CD4-positive, alpha-beta memory T cell (primary cell): ENCODE data around the gene XG. TPM values are rescaled to one million over a fixed set of nuclear protein-coding genes. Genes with fewer than 3 reads are reported as not detected.
A peak's percentile ranks its signal among the peaks of the same experiment; 100 is the strongest.
"Not testable (repeated sequence)": the region's sequence is repeated elsewhere in the genome, so short reads cannot be mapped to it uniquely, and the experiment has no call there.

Experiments used
- CTCF ChIA-PET: fragments of 350-600 bp; sonication (Branson Sonifier 250); formaldehyde crosslinking; loops from one replicate; lab custom pipeline; 2021; ENCODE audit warnings: inconsistent platforms; ENCODE audit not compliant: partially characterized antibody; lab: Charles Lee
- POLR2A ChIA-PET: fragments of 350-600 bp; sonication (Branson Sonifier 250); formaldehyde crosslinking; loops from one replicate; lab custom pipeline; 2021; ENCODE audit not compliant: partially characterized antibody; lab: Charles Lee
- DNase-seq, 5 donors: peaks; one replicate each; pipeline versions ENCODE4 v3.0.0 to v3.0.0-alpha.2; 2020 to 2022; ENCODE audit warnings: mixed read lengths in 1 of 5
- H3K27ac ChIP-seq: one replicate; pipeline ENCODE4 v1.7.0; 2013; ENCODE audit warnings: low read depth, low read length
- H3K27me3 ChIP-seq: 2 replicates; pipeline ENCODE4 v1.7.0; 2013; ENCODE audit warnings: mild to moderate bottlenecking, low read length, moderate library complexity; ENCODE audit not compliant: insufficient read depth
- H3K36me3 ChIP-seq: 2 replicates; pipeline ENCODE4 v1.7.0; 2013; ENCODE audit warnings: mild to moderate bottlenecking, low read length, moderate library complexity; ENCODE audit not compliant: insufficient read depth
- H3K4me1 ChIP-seq: 2 replicates; pipeline ENCODE4 v1.7.0; 2013; ENCODE audit warnings: mild to moderate bottlenecking, low read length, moderate library complexity; ENCODE audit not compliant: insufficient read depth
- H3K4me3 ChIP-seq, 2 donors: one replicate each; pipeline ENCODE4 v1.7.0; 2013; ENCODE audit warnings: low read length in 2 of 2, mild to moderate bottlenecking in 1 of 2
- H3K9me3 ChIP-seq, 2 donors: one replicate each; pipeline ENCODE4 v1.7.0; 2013; ENCODE audit warnings: low read length in 2 of 2, control low read depth in 1 of 2; ENCODE audit not compliant: control insufficient read depth in 1 of 2
- H3K27ac Mint-ChIP-seq, 7 donors: one replicate each; pipeline ENCODE4 v1.8.0; 2020 to 2021; ENCODE audit warnings: mixed read lengths in 7 of 7, mild to moderate bottlenecking in 6 of 7, inconsistent platforms in 3 of 7, moderate library complexity in 3 of 7
- H3K27me3 Mint-ChIP-seq, 2 donors: one replicate each; pipeline ENCODE4 v1.8.0; 2020 to 2021; ENCODE audit warnings: mixed read lengths in 2 of 2
- H3K36me3 Mint-ChIP-seq, 2 donors: one replicate each; pipeline ENCODE4 v1.8.0; 2020 to 2021; ENCODE audit warnings: mixed read lengths in 2 of 2, inconsistent platforms in 1 of 2, mild to moderate bottlenecking in 1 of 2
- H3K4me1 Mint-ChIP-seq, 4 donors: one replicate each; pipeline ENCODE4 v1.8.0; 2020 to 2021; ENCODE audit warnings: mixed read lengths in 4 of 4, mild to moderate bottlenecking in 1 of 4
- H3K4me3 Mint-ChIP-seq, 8 donors: one replicate each; pipeline ENCODE4 v1.8.0; 2020 to 2021; ENCODE audit warnings: mixed read lengths in 8 of 8, mild to moderate bottlenecking in 7 of 8, moderate library complexity in 6 of 8, inconsistent platforms in 3 of 8
- H3K9me3 Mint-ChIP-seq, 8 donors: one replicate each; pipeline ENCODE4 v1.8.0; 2020 to 2021; ENCODE audit warnings: mixed read lengths in 8 of 8, mild to moderate bottlenecking in 5 of 8, inconsistent platforms in 3 of 8, moderate library complexity in 1 of 8
- intact Hi-C: fragments of 100-400 bp; cut with micrococcal nuclease; formaldehyde crosslinking; loops from one replicate; pipeline ENCODE4 v1.15.1; 2023
- polyA plus RNA-seq, 2 donors: library from polyadenylated mRNA; unstranded; fragments of 300-500 nt; fragmentation: Illumina TruSeq; gene quantifications; one replicate each; pipeline ENCODE4 v1.2.3, GENCODE V29; 2021
- total RNA-seq, 2 experiments: library from RNA; stranded (reverse); gene quantifications; one replicate each; pipeline ENCODE4 v1.2.3, GENCODE V29; 2021

Gene XG
- total and polyA plus RNA-seq, 4 experiments from 2014 or later = 0.32 TPM; not detected in 3

DNA sequence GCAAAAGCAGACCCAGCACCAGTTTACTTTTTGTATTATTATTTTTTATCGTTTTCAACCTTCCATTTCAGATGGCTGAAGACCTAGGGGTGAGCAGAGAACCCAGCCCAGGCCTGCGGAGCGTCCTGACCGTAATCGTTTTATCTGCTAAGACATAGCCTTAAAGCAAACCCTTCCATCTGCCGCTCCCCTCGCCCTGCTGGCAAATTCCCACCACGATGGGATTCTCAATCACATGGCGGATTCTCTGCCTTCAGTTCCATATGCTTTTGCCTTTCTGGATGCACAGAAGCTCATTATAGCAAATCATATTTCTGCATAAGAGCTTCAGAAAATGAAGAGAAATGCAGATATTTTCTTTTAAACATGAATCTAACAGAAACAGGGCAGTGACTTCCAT, 18.6 kb upstream of the XG start:
- Histone ChIP-seq H3K27ac (no peak overlapping the region), H3K27me3 (no peaks in the 10 kb centered on the region), H3K4me1 (no peaks in the 10 kb centered on the region), H3K4me3 (no peak overlapping the region), H3K36me3 (peaks cover 42% of the 10 kb centered on the region), H3K9me3 (no peaks in the 10 kb centered on the region)
- Mint-ChIP-seq H3K27ac (peak overlapping the region in 3 of 7 donors; percentile 15 to 83 (median 62)), H3K4me3 (no peak overlapping the region), H3K4me1 (peaks cover 0 to 8% (median 8%) of the 10 kb centered on the region in 4 donors), H3K36me3 (peaks cover 50 to 67% of the 10 kb centered on the region in 2 donors), H3K9me3 (peaks cover 0 to 4% (median 0%) of the 10 kb centered on the region in 8 donors), H3K27me3 (no peaks in the 10 kb centered on the region)
- intact Hi-C loops = no loop called here
- ChIA-PET POLR2A (no interaction called here), CTCF (no interaction called here)
- no peak for DNase-seq

DNA sequence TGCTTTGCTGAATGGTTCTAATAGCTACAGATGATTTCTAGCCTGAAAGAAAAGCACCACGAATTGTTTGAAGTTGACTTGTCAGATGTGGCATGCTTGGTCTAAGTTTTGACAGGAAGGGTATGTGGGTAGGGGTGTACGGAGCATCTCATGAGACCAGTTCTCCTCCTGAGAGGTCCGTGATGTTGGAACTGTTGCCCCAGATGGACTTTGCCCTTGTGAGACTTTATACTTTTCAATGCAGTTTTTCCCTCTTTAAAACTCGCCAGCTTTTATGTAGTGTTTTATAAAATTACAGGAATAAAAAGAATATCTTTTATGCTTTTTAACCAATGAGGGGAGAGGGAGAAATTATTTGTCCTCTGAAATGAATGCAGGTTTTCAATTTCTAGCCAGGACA, 16.6 kb upstream of the XG start:
- H3K27ac ChIP-seq = no peak overlapping the region
- H3K36me3 Mint-ChIP-seq = peaks cover 43 to 61% of the 10 kb centered on the region in 2 donors

DNA sequence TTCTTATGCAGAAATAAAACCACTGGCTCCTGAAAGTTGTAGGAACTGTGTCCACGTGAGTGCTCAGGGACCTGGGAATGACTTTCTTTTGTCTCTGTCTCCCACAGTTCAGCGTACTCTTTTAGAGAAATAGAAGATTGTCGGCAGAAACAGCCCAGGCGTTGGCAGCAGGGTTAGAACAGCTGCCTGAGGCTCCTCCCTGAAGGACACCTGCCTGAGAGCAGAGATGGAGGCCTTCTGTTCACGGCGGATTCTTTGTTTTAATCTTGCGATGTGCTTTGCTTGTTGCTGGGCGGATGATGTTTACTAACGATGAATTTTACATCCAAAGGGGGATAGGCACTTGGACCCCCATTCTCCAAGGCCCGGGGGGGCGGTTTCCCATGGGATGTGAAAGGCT, 11.2 kb upstream of the XG start:
- no peaks in the 10 kb centered on the region for H3K27me3 ChIP-seq
- H3K4me1 ChIP-seq = no peaks in the 10 kb centered on the region
- H3K36me3 Mint-ChIP-seq = peaks cover 45 to 52% of the 10 kb centered on the region in 2 donors
- no peak for DNase-seq
- H3K27ac ChIP-seq = no peak overlapping the region
- no peak overlapping the region for H3K4me3 Mint-ChIP-seq
- peak overlapping the region in 1 of 7 donors; percentile 7 for H3K27ac Mint-ChIP-seq
- no peaks in the 10 kb centered on the region for H3K27me3 Mint-ChIP-seq
- CTCF ChIA-PET = no interaction called here
- POLR2A ChIA-PET = no interaction called here
- H3K9me3 Mint-ChIP-seq = peaks cover 0 to 3% (median 0%) of the 10 kb centered on the region in 8 donors
- H3K36me3 ChIP-seq = peaks cover 32% of the 10 kb centered on the region
- H3K9me3 ChIP-seq = no peaks in the 10 kb centered on the region
- intact Hi-C loops = no loop called here
- peaks cover 0 to 3% (median 1%) of the 10 kb centered on the region in 4 donors for H3K4me1 Mint-ChIP-seq
- H3K4me3 ChIP-seq = no peak overlapping the region

More for the DNA sequence above, 16.6 kb upstream of the XG start:
- intact Hi-C loops = no loop called here
- Histone ChIP-seq H3K9me3 (no peaks in the 10 kb centered on the region), H3K36me3 (peaks cover 36% of the 10 kb centered on the region), H3K4me1 (no peaks in the 10 kb centered on the region), H3K4me3 (no peak overlapping the region), H3K27me3 (no peaks in the 10 kb centered on the region)
- Mint-ChIP-seq H3K4me3 (no peak overlapping the region), H3K27me3 (no peaks in the 10 kb centered on the region), H3K27ac (peak overlapping the region in 1 of 7 donors; percentile 37), H3K9me3 (peaks cover 0 to 4% (median 0%) of the 10 kb centered on the region in 8 donors), H3K4me1 (peaks cover 0 to 8% (median 6%) of the 10 kb centered on the region in 4 donors)
- no peak for DNase-seq
- ChIA-PET CTCF (no interaction called here), POLR2A (no interaction called here)

DNA sequence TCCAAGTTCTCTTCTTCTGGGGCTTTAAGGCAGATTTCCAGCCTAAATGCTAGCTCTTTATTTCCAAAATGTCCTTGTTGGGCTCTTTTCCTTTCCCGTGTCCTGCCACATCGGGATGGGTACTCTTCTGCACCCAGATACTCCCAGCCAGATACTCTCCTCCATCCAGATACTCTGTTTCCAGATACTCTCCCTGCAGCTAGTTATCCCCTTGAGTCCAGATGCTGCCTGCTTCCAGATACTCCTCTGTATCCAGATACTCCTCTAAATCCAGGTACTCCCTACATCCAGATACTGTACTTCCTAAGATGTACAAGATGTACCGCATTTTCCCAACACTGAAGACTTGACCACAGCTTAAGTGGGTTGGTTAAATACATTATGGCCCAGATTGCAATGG, 10.5 kb upstream of the XG start:
- no peak for DNase-seq
- Mint-ChIP-seq H3K27ac (peak overlapping the region in 3 of 7 donors; percentile 25 to 41 (median 36)), H3K27me3 (no peaks in the 10 kb centered on the region), H3K36me3 (peaks cover 42 to 47% of the 10 kb centered on the region in 2 donors), H3K9me3 (peaks cover 0 to 3% (median 0%) of the 10 kb centered on the region in 8 donors), H3K4me3 (no peak overlapping the region), H3K4me1 (peaks cover 0 to 8% (median 1%) of the 10 kb centered on the region in 4 donors)
- intact Hi-C loops = no loop called here
- H3K9me3 ChIP-seq = no peaks in the 10 kb centered on the region
- no peaks in the 10 kb centered on the region for H3K4me1 ChIP-seq
- peaks cover 31% of the 10 kb centered on the region for H3K36me3 ChIP-seq
- H3K27me3 ChIP-seq = no peaks in the 10 kb centered on the region
- no peak overlapping the region for H3K4me3 ChIP-seq
- ChIA-PET CTCF (no interaction called here), POLR2A (no interaction called here)
- no peak overlapping the region for H3K27ac ChIP-seq

DNA sequence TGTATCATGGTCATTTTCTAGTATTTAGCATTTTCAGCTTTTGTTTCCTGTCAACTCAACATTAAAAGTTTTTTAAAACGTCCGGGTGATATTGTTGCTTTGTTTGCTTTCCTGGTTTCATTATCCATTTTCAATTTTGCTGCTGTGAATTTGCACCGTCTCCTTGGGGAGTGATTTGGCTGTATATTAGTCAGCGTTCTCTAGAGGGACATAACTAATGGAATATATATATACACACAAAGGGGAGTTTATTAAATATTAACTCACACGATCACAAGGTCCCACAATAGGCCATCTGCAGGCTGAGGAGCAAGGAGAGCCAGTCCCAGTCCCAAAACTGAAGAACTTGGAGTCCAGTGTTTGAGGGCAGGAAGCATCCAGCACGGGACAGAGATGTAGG, 5.6 kb upstream of the XG start:
- H3K4me3 ChIP-seq, H3K27ac ChIP-seq, POLR2A ChIA-PET, H3K4me3 Mint-ChIP-seq, H3K36me3 ChIP-seq, CTCF ChIA-PET, H3K27me3 Mint-ChIP-seq, H3K4me1 ChIP-seq, H3K4me1 Mint-ChIP-seq, intact Hi-C loops, H3K9me3 ChIP-seq, H3K27me3 ChIP-seq, H3K9me3 Mint-ChIP-seq, DNase-seq: not testable (repeated sequence)
- Mint-ChIP-seq H3K27ac (peak overlapping the region in 1 of 7 donors; percentile 19), H3K36me3 (peaks cover 19 to 22% of the 10 kb centered on the region in 2 donors)

DNA sequence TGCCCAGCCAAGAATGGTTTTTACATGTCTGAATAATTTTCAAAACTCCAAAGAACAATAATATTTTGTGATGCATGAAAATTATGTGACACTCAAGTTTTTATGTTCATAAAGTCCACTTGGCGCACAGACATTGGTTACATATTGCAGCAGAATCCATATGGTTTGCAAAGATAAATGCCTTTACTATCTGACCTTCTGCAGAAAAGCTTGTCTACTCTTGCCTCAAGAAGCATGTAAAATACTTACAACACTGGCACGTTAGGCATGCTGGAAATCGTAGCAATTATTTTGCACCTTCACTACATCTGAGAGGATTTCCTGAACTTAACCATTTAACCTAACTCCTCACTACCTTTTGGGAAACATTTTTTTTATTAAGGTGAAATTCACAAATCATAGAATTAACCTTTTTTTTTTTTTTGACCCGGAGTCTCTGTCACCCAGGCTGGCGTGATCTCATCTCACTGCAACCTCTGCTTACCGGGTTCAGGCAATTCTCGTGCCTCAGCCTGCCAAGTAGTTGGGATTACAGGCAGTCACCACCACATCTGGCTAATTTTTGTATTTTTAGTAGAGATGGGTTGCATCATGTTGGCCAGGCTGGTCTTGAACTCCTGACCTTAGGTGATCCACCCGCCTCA, 3.5 kb upstream of the XG start:
- Histone ChIP-seq H3K36me3 (no peaks in the 10 kb centered on the region), H3K4me1 (no peaks in the 10 kb centered on the region), H3K9me3 (no peaks in the 10 kb centered on the region), H3K4me3 (no peak overlapping the region), H3K27ac (no peak overlapping the region), H3K27me3 (no peaks in the 10 kb centered on the region)
- H3K36me3 Mint-ChIP-seq = peaks cover 5% of the 10 kb centered on the region in 2 donors
- ChIA-PET POLR2A (no interaction called here), CTCF (no interaction called here)
- H3K4me1 Mint-ChIP-seq = peaks cover 0 to 10% (median 1%) of the 10 kb centered on the region in 4 donors
- no peak overlapping the region for H3K4me3 Mint-ChIP-seq
- intact Hi-C loops = no loop called here
- H3K27me3 Mint-ChIP-seq = no peaks in the 10 kb centered on the region
- H3K27ac Mint-ChIP-seq = no peak overlapping the region
- H3K9me3 Mint-ChIP-seq = no peaks in the 10 kb centered on the region
- no peak for DNase-seq

DNA sequence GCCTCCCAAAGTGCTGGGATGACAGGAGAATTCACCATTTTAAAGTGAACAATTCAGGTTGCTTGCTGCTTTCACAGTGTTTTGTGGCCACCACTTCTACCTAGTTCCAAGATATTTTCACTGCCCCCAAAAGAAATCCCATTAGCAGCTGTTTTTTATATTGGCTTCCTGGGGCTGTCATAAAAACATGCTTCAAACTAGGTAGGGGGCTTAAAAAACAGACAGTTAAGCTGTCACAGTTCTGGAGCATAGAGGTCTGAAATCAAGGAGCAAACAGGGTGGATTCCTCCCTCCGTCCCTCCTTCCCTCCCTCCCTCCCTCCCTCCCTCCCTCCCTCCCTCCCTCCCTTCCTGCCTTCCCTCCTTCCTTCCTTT, 3.0 kb upstream of the XG start:
- ChIA-PET POLR2A (no interaction called here), CTCF (no interaction called here)
- no peaks in the 10 kb centered on the region for H3K27me3 ChIP-seq
- Mint-ChIP-seq H3K4me3 (no peak overlapping the region), H3K27me3 (no peaks in the 10 kb centered on the region), H3K4me1 (peaks cover 0 to 10% (median 1%) of the 10 kb centered on the region in 4 donors), H3K27ac (no peak overlapping the region), H3K36me3 (peaks cover 1 to 2% of the 10 kb centered on the region in 2 donors), H3K9me3 (no peaks in the 10 kb centered on the region)
- no peak overlapping the region for H3K4me3 ChIP-seq
- no peak overlapping the region for H3K27ac ChIP-seq
- H3K9me3 ChIP-seq = no peaks in the 10 kb centered on the region
- intact Hi-C loops = no loop called here
- H3K4me1 ChIP-seq = no peaks in the 10 kb centered on the region
- no peaks in the 10 kb centered on the region for H3K36me3 ChIP-seq
- no peak for DNase-seq
